Neuronal stem cell (in vitro differentiated cells): ENCODE measurements around the gene LGI1.
"Not testable (repeated sequence)": the region's sequence is repeated elsewhere in the genome, so short reads cannot be mapped to it uniquely, and the experiment has no call there.

Experiments
- DNase-seq: peaks from one replicate; pipeline ENCODE4 v3.0.0-alpha.2; 2013; ENCODE audit warnings: low spot score
- H2AFZ ChIP-seq: one replicate; pipeline ENCODE4 v1.6.1; 2013; ENCODE audit warnings: mild to moderate bottlenecking, low read length, inconsistent platforms
- H2AK5ac ChIP-seq: 2 replicates; pipeline ENCODE4 v1.6.1; 2013; ENCODE audit warnings: low read depth, mild to moderate bottlenecking, inconsistent platforms, low read length, moderate library complexity, mixed read lengths
- H2BK120ac ChIP-seq: 2 replicates; pipeline ENCODE4 v1.6.1; 2013; ENCODE audit warnings: low read depth, mild to moderate bottlenecking, inconsistent platforms, low read length, moderate library complexity, mixed read lengths
- H2BK12ac ChIP-seq: one replicate; pipeline ENCODE4 v1.6.1; 2013; ENCODE audit warnings: low read length, inconsistent platforms
- H2BK15ac ChIP-seq: 2 replicates; pipeline ENCODE4 v1.6.1; 2013; ENCODE audit warnings: mild to moderate bottlenecking, low read length, inconsistent platforms, mixed read lengths
- H2BK5ac ChIP-seq: one replicate; pipeline ENCODE4 v1.6.1; 2013; ENCODE audit warnings: inconsistent platforms, mild to moderate bottlenecking, low read length, moderate library complexity
- H3K14ac ChIP-seq: one replicate; pipeline ENCODE4 v1.6.1; 2013; ENCODE audit warnings: low read length, inconsistent platforms
- H3K18ac ChIP-seq: 2 replicates; pipeline ENCODE4 v1.6.1; 2013; ENCODE audit warnings: low read length, inconsistent platforms
- H3K23ac ChIP-seq: 2 replicates; pipeline ENCODE4 v1.6.1; 2013; ENCODE audit warnings: low read depth, mild to moderate bottlenecking, mixed read lengths, low read length, inconsistent platforms; ENCODE audit not compliant: poor library complexity
- H3K27ac ChIP-seq: replicated peaks from 3 replicates; pipeline ENCODE4 v1.5.1; 2013; ENCODE audit warnings: low read length, inconsistent platforms
- H3K27me3 ChIP-seq, 3 experiments: 2 replicates each; pipeline ENCODE4 v1.6.1; 2013; ENCODE audit warnings: low read length in 3 of 3, mild to moderate bottlenecking in 2 of 3, inconsistent platforms in 1 of 3, low read depth in 1 of 3, mixed read lengths in 1 of 3, moderate library complexity in 1 of 3; ENCODE audit not compliant: control insufficient read depth in 3 of 3, insufficient read depth in 3 of 3
- H3K36me3 ChIP-seq, 2 donors: replicated peaks in 1 of 2; 2 replicates each; pipeline ENCODE4 v1.6.1; 2013; ENCODE audit warnings: low read length in 2 of 2; ENCODE audit not compliant: control insufficient read depth in 2 of 2, insufficient read depth in 2 of 2
- H3K4ac ChIP-seq: 2 replicates; pipeline ENCODE4 v1.6.1; 2013; ENCODE audit warnings: inconsistent platforms, mild to moderate bottlenecking, low read length, moderate library complexity
- H3K4me1 ChIP-seq, 2 donors: 1 replicate in 1 of 2; 2 replicates in 1 of 2; pipeline ENCODE4 v1.6.1; 2013; ENCODE audit warnings: low read length in 2 of 2, low read depth in 1 of 2; ENCODE audit not compliant: control insufficient read depth in 2 of 2, insufficient read depth in 1 of 2
- H3K4me2 ChIP-seq: one replicate; pipeline ENCODE4 v1.6.1; 2013; ENCODE audit warnings: mild to moderate bottlenecking, low read length, inconsistent platforms; ENCODE audit not compliant: insufficient read depth, poor library complexity, severe bottlenecking
- H3K4me3 ChIP-seq, 2 donors: 2 replicates each; pipeline ENCODE4 v1.5.1; 2013; ENCODE audit warnings: low read length in 2 of 2, mild to moderate bottlenecking in 2 of 2, inconsistent platforms in 1 of 2, moderate library complexity in 1 of 2
- H3K79me1 ChIP-seq: one replicate; pipeline ENCODE4 v1.6.1; 2013; ENCODE audit warnings: low read depth, mild to moderate bottlenecking, inconsistent platforms, low read length, moderate library complexity
- H3K9ac ChIP-seq: one replicate; pipeline ENCODE4 v1.6.1; 2013; ENCODE audit warnings: mild to moderate bottlenecking, low read depth, low read length, inconsistent platforms; ENCODE audit not compliant: poor library complexity
- H3K9me3 ChIP-seq, 2 donors: replicated peaks in 1 of 2; 2 replicates each; pipeline versions ENCODE3 to v1.6.1; 2013; ENCODE audit warnings: low read length in 2 of 2, mild to moderate bottlenecking in 2 of 2, inconsistent platforms in 1 of 2, low read depth in 1 of 2, mixed read lengths in 1 of 2, moderate library complexity in 1 of 2; ENCODE audit not compliant: control insufficient read depth in 2 of 2, insufficient read depth in 1 of 2
- H4K8ac ChIP-seq: one replicate; pipeline ENCODE4 v1.6.1; 2013; ENCODE audit warnings: low read depth, mild to moderate bottlenecking, inconsistent platforms, low read length, moderate library complexity
- H4K91ac ChIP-seq: one replicate; pipeline ENCODE4 v1.6.1; 2013; ENCODE audit warnings: low read length, low read depth, mild to moderate bottlenecking, inconsistent platforms; ENCODE audit not compliant: poor library complexity
- whole genome bisulfite sequencing, 2 donors: extraction: QIAGEN DNeasy Blood & Tissue Kit; methylation state at CpG; one replicate each; pipeline ENCODE4 v1.1.7; 2013; ENCODE audit warnings: missing lambda C conversion rate in 2 of 2, mixed read lengths in 1 of 2; ENCODE audit not compliant: insufficient read length in 2 of 2, insufficient replicate concordance in 1 of 2; ENCODE audit errors: extremely low coverage in 2 of 2; 5-methylcytosine and 5-hydroxymethylcytosine counted together

The LGI1 gene

DNA sequence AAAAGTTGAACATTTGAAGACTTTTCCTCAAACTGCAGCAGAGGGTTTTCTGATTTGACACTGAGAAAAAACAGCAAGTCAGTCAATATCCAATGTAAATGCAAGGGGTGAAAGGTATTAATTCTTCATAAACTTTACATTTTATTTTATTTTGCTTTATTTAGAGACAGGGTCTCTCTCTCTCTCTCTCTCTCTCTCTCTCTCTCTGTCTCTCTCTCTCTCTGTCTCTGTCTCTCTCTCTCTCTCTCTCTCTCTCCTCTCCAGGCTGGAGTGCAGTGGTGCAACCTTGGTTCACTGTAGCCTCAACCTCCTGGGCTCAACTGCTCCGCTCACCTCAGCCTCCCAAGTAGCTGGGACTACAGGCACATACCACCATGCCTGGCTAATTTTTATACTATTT lies 73.3 kb downstream of the LGI1 start:
- H3K9ac ChIP-seq, H2BK5ac ChIP-seq, H4K8ac ChIP-seq, H3K4me2 ChIP-seq, H2BK15ac ChIP-seq, H3K4ac ChIP-seq, H3K18ac ChIP-seq, H4K91ac ChIP-seq, H3K4me1 ChIP-seq, H3K23ac ChIP-seq, H2AK5ac ChIP-seq, DNase-seq, H2BK120ac ChIP-seq, H2AFZ ChIP-seq, H2BK12ac ChIP-seq, H3K27ac ChIP-seq, H3K27me3 ChIP-seq, H3K14ac ChIP-seq, H3K79me1 ChIP-seq, H3K9me3 ChIP-seq, H3K4me3 ChIP-seq, H3K36me3 ChIP-seq: not testable (repeated sequence)
- no CpG with 5 or more reads among the region's 1 CpG for WGBS, 2 donors

DNA sequence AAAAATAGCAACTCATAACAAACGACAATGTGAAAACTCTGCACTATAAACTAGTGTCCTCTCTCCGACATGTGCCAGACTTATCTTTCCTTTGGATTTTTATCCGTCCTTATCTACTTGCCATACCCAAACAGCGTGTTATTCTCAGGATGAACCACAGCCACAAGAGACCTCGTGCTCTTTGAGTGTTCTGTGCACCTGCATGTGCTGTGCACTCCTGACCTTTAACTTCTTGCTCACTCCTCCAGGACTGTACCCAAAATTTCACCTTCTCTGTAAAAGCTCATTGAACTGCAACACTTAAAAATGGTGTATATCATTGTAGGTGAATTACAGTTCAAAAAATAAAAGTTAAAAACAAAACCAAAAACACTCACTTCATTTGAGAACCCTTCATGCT lies 78.0 kb downstream of the LGI1 start:
- peaks cover 0 to 7% (median 0%) of the 10 kb centered on the region in 3 experiments for H3K27me3 ChIP-seq
- no peaks in the 10 kb centered on the region for H3K36me3 ChIP-seq
- no peak overlapping the region for H3K4me2 ChIP-seq
- H2BK12ac ChIP-seq = no peak overlapping the region
- WGBS, 2 donors = no CpG with 5 or more reads among the region's 5 CpGs
- H3K4me3 ChIP-seq = no peak overlapping the region
- H3K4me1 ChIP-seq = no peaks in the 10 kb centered on the region
- H2AK5ac ChIP-seq = no peak overlapping the region
- no peak overlapping the region for H3K27ac ChIP-seq
- H3K9me3 ChIP-seq = peaks cover 6 to 7% of the 10 kb centered on the region in 2 donors
- H2BK5ac ChIP-seq = no peak overlapping the region
- H3K9ac ChIP-seq = no peak overlapping the region
- H3K4ac ChIP-seq = no peak overlapping the region
- no peak overlapping the region for H2BK120ac ChIP-seq
- no peak for DNase-seq
- H3K23ac ChIP-seq = no peak overlapping the region
- no peaks in the 10 kb centered on the region for H3K79me1 ChIP-seq
- no peak overlapping the region for H2BK15ac ChIP-seq
- no peak overlapping the region for H3K18ac ChIP-seq
- no peak overlapping the region for H4K91ac ChIP-seq
- H2AFZ ChIP-seq = no peak overlapping the region
- no peak overlapping the region for H3K14ac ChIP-seq
- H4K8ac ChIP-seq = no peak overlapping the region

DNA sequence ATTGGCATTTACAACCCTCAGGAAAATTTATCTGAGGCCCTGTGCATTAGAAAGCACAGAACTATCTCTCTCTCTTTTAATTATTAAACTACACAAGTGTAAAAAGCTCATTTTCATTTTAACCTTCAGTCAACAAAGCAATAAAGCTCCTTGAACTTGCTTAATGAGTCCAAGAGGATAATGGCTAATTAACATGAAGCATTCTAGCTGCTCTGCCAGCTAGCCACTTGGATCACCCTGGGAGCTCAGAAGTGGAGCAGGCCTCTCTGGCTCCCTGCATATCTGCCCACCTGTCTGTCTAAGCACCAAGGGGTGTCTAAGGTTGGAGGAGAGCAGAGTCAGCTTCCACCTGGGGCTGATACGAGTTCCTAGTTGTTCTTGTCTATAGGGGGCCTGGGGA lies 80.1 kb downstream of the LGI1 start:
- H3K4ac ChIP-seq = no peak overlapping the region
- H3K36me3 ChIP-seq = no peaks in the 10 kb centered on the region
- no peak overlapping the region for H2BK12ac ChIP-seq
- no peak overlapping the region for H2BK15ac ChIP-seq
- no peak overlapping the region for H3K4me2 ChIP-seq
- no peak for DNase-seq
- H3K14ac ChIP-seq = no peak overlapping the region
- peaks cover 6 to 7% of the 10 kb centered on the region in 2 donors for H3K9me3 ChIP-seq
- H3K9ac ChIP-seq = no peak overlapping the region
- H2BK120ac ChIP-seq = no peak overlapping the region
- H3K79me1 ChIP-seq = no peaks in the 10 kb centered on the region
- WGBS, 2 donors = no CpG with 5 or more reads among the region's 1 CpG
- H3K27ac ChIP-seq = no peak overlapping the region
- no peak overlapping the region for H3K4me3 ChIP-seq
- peaks cover 0 to 7% (median 0%) of the 10 kb centered on the region in 3 experiments for H3K27me3 ChIP-seq
- no peak overlapping the region for H4K8ac ChIP-seq
- H3K23ac ChIP-seq = no peak overlapping the region
- H2BK5ac ChIP-seq = no peak overlapping the region
- H3K18ac ChIP-seq = no peak overlapping the region
- H2AFZ ChIP-seq = no peak overlapping the region
- peaks cover 0 to 5% of the 10 kb centered on the region in 2 donors for H3K4me1 ChIP-seq
- no peak overlapping the region for H2AK5ac ChIP-seq
- H4K91ac ChIP-seq = no peak overlapping the region

DNA sequence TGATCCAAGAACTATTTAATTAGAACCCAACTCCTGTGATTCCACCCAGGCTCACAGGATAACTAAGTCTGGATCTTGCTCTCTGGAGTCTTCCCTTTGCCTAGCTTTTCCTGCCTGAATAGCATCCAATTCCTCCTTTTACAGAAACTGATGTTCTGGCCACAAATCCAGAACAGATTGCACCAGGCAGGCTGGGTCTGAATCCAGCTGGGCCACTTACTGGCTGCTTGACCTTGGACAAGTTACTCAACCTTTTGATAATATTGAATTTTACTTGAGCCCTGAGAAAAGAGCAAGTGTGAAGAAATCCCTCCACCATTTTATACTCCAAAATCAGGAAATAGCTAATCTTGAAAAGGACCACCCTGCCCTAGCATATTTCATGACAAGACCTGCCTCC lies 80.5 kb downstream of the LGI1 start:
- no peak overlapping the region for H2AFZ ChIP-seq

More for the DNA sequence above, 80.5 kb downstream of the LGI1 start:
- no peak overlapping the region for H2AK5ac ChIP-seq
- H4K91ac ChIP-seq = no peak overlapping the region
- DNase-seq = no peak
- no peak overlapping the region for H3K9ac ChIP-seq
- no peak overlapping the region for H2BK15ac ChIP-seq
- H3K4me3 ChIP-seq = no peak overlapping the region
- no peak overlapping the region for H3K4me2 ChIP-seq
- H3K27me3 ChIP-seq = peaks cover 0 to 7% (median 0%) of the 10 kb centered on the region in 3 experiments
- H3K4ac ChIP-seq = no peak overlapping the region
- no peak overlapping the region for H4K8ac ChIP-seq
- H3K27ac ChIP-seq = no peak overlapping the region
- H3K23ac ChIP-seq = no peak overlapping the region
- no peaks in the 10 kb centered on the region for H3K36me3 ChIP-seq
- H3K18ac ChIP-seq = no peak overlapping the region
- no peak overlapping the region for H3K14ac ChIP-seq
- H3K79me1 ChIP-seq = no peaks in the 10 kb centered on the region
- no peak overlapping the region for H2BK12ac ChIP-seq
- H3K4me1 ChIP-seq = peaks cover 0 to 5% of the 10 kb centered on the region in 2 donors
- H3K9me3 ChIP-seq = peaks cover 3 to 4% of the 10 kb centered on the region in 2 donors
- H2BK120ac ChIP-seq = no peak overlapping the region
- no peak overlapping the region for H2BK5ac ChIP-seq
